ENCODE data around the gene MLEC. TPM values are rescaled to one million over a fixed set of nuclear protein-coding genes. Genes with fewer than 3 reads are reported as not detected.

The MLEC gene
- total and polyA plus RNA-seq, 2 experiments from 2014 or later, result 122 to 215 TPM

- H3K4me3 ChIP-seq, result no peak overlapping the region
- H3K36me3 ChIP-seq, result no peaks in the 10 kb centered on the region
- no peaks in the 10 kb centered on the region for H3K4me1 ChIP-seq (ENCODE audit: low read depth)
- no peak for DNase-seq (ENCODE audit: low read depth in 1 of 2, low spot score in 1 of 2)
- H3K27ac ChIP-seq, result no peak overlapping the region
- H3K27me3 ChIP-seq, result no peaks in the 10 kb centered on the region
- TF ChIP-seq CTCF (IDR thresholded peaks at IDR 0.05; ENCODE audit: low read depth, low read length), result no peak
- no peaks in the 10 kb centered on the region for H3K9me3 ChIP-seq (ENCODE audit: low read depth)
These were observed 16.3 kb upstream of the MLEC start for GRCh38 chr12:120670667-120671066.

- Histone ChIP-seq H3K4me1 (ENCODE audit: low read depth) (no peaks in the 10 kb centered on the region), H3K36me3 (no peaks in the 10 kb centered on the region), H3K4me3 (no peak overlapping the region), H3K9me3 (ENCODE audit: low read depth) (no peaks in the 10 kb centered on the region), H3K27me3 (no peaks in the 10 kb centered on the region), H3K27ac (no peak overlapping the region)
- DNase-seq (ENCODE audit: low read depth in 1 of 2, low spot score in 1 of 2), result no peak
- no peak for TF ChIP-seq CTCF (IDR thresholded peaks at IDR 0.05; ENCODE audit: low read depth, low read length)
These were observed 12.8 kb upstream of the MLEC start for GRCh38 chr12:120674097-120674636.

GRCh38 chr12:120677765-120678473, 9.0 kb upstream of the MLEC start:
- no peaks in the 10 kb centered on the region for H3K4me1 ChIP-seq (ENCODE audit: low read depth)
- DNase-seq (ENCODE audit: low read depth in 1 of 2, low spot score in 1 of 2), result peak in 1 of 2 donors; percentile 27

GRCh38 chr12:120678572-120678971, 8.4 kb upstream of the MLEC start:
- H3K27me3 ChIP-seq, result no peaks in the 10 kb centered on the region
- no peaks in the 10 kb centered on the region for H3K9me3 ChIP-seq (ENCODE audit: low read depth)

More at GRCh38 chr12:120677765-120678473, 9.0 kb upstream of the MLEC start:
- no peak for TF ChIP-seq CTCF (IDR thresholded peaks at IDR 0.05; ENCODE audit: low read depth, low read length)
- H3K27me3 ChIP-seq, result no peaks in the 10 kb centered on the region
- H3K36me3 ChIP-seq, result no peaks in the 10 kb centered on the region
- H3K27ac ChIP-seq, result no peak overlapping the region
- no peak overlapping the region for H3K4me3 ChIP-seq
- H3K9me3 ChIP-seq (ENCODE audit: low read depth), result no peaks in the 10 kb centered on the region

GRCh38 chr12:120680165-120680738, 6.7 kb upstream of the MLEC start:
- Histone ChIP-seq H3K36me3 (no peaks in the 10 kb centered on the region), H3K27ac (no peak overlapping the region), H3K9me3 (ENCODE audit: low read depth) (no peaks in the 10 kb centered on the region), H3K4me3 (no peak overlapping the region), H3K4me1 (ENCODE audit: low read depth) (no peaks in the 10 kb centered on the region), H3K27me3 (no peaks in the 10 kb centered on the region)
- no peak for DNase-seq (ENCODE audit: low read depth in 1 of 2, low spot score in 1 of 2)
- TF ChIP-seq CTCF (IDR thresholded peaks at IDR 0.05; ENCODE audit: low read depth, low read length), result no peak

More at GRCh38 chr12:120678572-120678971, 8.4 kb upstream of the MLEC start:
- Histone ChIP-seq H3K4me1 (ENCODE audit: low read depth) (no peaks in the 10 kb centered on the region), H3K4me3 (no peak overlapping the region), H3K36me3 (no peaks in the 10 kb centered on the region), H3K27ac (no peak overlapping the region)
- TF ChIP-seq CTCF (IDR thresholded peaks at IDR 0.05; ENCODE audit: low read depth, low read length), result no peak
- DNase-seq (ENCODE audit: low read depth in 1 of 2, low spot score in 1 of 2), result no peak
